Esophagus muscularis mucosa (tissue), 4 donors: ENCODE data around the gene PRKCE. TPM values are rescaled to one million over a fixed set of nuclear protein-coding genes. Genes with fewer than 3 reads are reported as not detected.

Source experiments
- DNase-seq: peaks from one replicate; pipeline ENCODE4 v3.0.0-alpha.2; 2017; ENCODE audit errors: extremely low spot score
- H3K27ac ChIP-seq, 4 donors: fragments of 200-600 bp; sonication (generic); replicated peaks in 1 of 4; 1 replicate in 3 of 4; 2 replicates in 1 of 4; pipeline ENCODE4 v1.5.1; 2016 to 2019; ENCODE audit warnings: mild to moderate bottlenecking in 1 of 4
- H3K27me3 ChIP-seq, 4 donors: fragments of 200-600 bp; sonication (generic); one replicate each; pipeline versions ENCODE4 v1.5.1 to v1.6.0; 2016 to 2019
- H3K36me3 ChIP-seq, 4 donors: fragments of 200-600 bp; sonication (generic); one replicate each; pipeline ENCODE4 v1.5.1; 2016 to 2019
- H3K4me1 ChIP-seq, 4 donors: fragments of 200-600 bp; sonication (generic); one replicate each; pipeline ENCODE4 v1.5.1; 2016 to 2019
- H3K4me3 ChIP-seq, 4 donors: fragments of 200-600 bp; sonication (generic); 1 replicate in 2 of 4; 2 replicates in 2 of 4; pipeline ENCODE4 v1.5.1; 2016 to 2019; ENCODE audit warnings: mild to moderate bottlenecking in 4 of 4, moderate library complexity in 1 of 4
- H3K9me3 ChIP-seq, 4 donors: fragments of 200-600 bp; sonication (generic); 1 replicate in 3 of 4; 2 replicates in 1 of 4; pipeline ENCODE4 v1.5.1; 2016 to 2019
- CTCF ChIP-seq, 3 experiments: fragments of 200-600 bp in 2 of 3; fragments of 450-650 bp in 1 of 3; sonication (generic) in 2 of 3; IDR thresholded peaks; one replicate each; pipeline ENCODE4 v1.5.1; 2017 to 2019; ENCODE audit warnings: antibody characterized with exemption in 3 of 3, mild to moderate bottlenecking in 2 of 3, moderate library complexity in 1 of 3
- EP300 ChIP-seq: sonication (generic); formaldehyde crosslinking; IDR thresholded peaks from one replicate; pipeline ENCODE4 v1.6.1; 2017; ENCODE audit warnings: antibody characterized with exemption
- POLR2A ChIP-seq: fragments of 450-650 bp; IDR thresholded peaks from one replicate; pipeline ENCODE4 v1.6.1; 2017; ENCODE audit warnings: antibody characterized with exemption, moderate library complexity, mild to moderate bottlenecking, low read depth
- POLR2AphosphoS5 ChIP-seq, 2 donors: sonication (generic); formaldehyde crosslinking; IDR thresholded peaks; one replicate each; pipeline ENCODE4 v1.6.1; 2017; ENCODE audit warnings: antibody characterized with exemption in 2 of 2
- WGBS: methylation state at CpG from one replicate; pipeline ENCODE4 v1.1.5; 2018; 5-methylcytosine and 5-hydroxymethylcytosine counted together
- intact Hi-C: fragments of 100-400 bp; cut with DNase I; formaldehyde crosslinking; loops from one replicate; pipeline ENCODE4 v1.15.1; 2023
- total RNA-seq, 4 donors: library from RNA; depleted of rRNA; stranded (reverse); fragments of >200 nt; gene quantifications; one replicate each; pipeline versions ENCODE4 v1.1.0 to v1.2.1, GENCODE V29; 2016

Gene PRKCE
- total RNA-seq, 4 donors from 2014 or later: 11.6 to 21.1 (median 13.0) TPM

GRCh38 chr2:46136481-46136880, 485.0 kb downstream of the PRKCE start:
- H3K36me3 ChIP-seq: no peaks in the 10 kb centered on the region
- no peak overlapping the region for H3K27ac ChIP-seq
- peaks cover 12 to 32% (median 28%) of the 10 kb centered on the region in 4 donors for H3K4me1 ChIP-seq
- intact Hi-C loops: no loop called here
- WGBS: 91% methylated on average over 5 of the region's 5 CpGs
- no peaks in the 10 kb centered on the region for H3K9me3 ChIP-seq
- TF ChIP-seq POLR2A (no peak), POLR2AphosphoS5 (IDR thresholded peaks at IDR 0.05) (no peak), CTCF (IDR thresholded peaks at IDR 0.05) (no peak), EP300 (no peak)
- no peak for DNase-seq
- no peaks in the 10 kb centered on the region for H3K27me3 ChIP-seq
- H3K4me3 ChIP-seq: no peak overlapping the region

- Histone ChIP-seq H3K4me3 (no peak overlapping the region), H3K27me3 (no peaks in the 10 kb centered on the region), H3K9me3 (no peaks in the 10 kb centered on the region), H3K27ac (no peak overlapping the region), H3K4me1 (peaks cover 12 to 32% (median 28%) of the 10 kb centered on the region in 4 donors), H3K36me3 (no peaks in the 10 kb centered on the region)
- intact Hi-C loops: no loop called here
- TF ChIP-seq POLR2AphosphoS5 (IDR thresholded peaks at IDR 0.05) (no peak), EP300 (no peak), POLR2A (no peak), CTCF (IDR thresholded peaks at IDR 0.05) (no peak)
- 94% methylated on average over 2 of the region's 2 CpGs for WGBS
- DNase-seq: no peak
These were observed 485.5 kb downstream of the PRKCE start for GRCh38 chr2:46136953-46137352.

- no peak for DNase-seq
- intact Hi-C loops: no loop called here
- H3K27me3 ChIP-seq: no peaks in the 10 kb centered on the region
- H3K4me3 ChIP-seq: no peak overlapping the region
- H3K36me3 ChIP-seq: peaks cover 0 to 20% (median 2%) of the 10 kb centered on the region in 4 donors
- peaks cover 0 to 8% (median 3%) of the 10 kb centered on the region in 4 donors for H3K4me1 ChIP-seq
- H3K9me3 ChIP-seq: no peaks in the 10 kb centered on the region
- no peak overlapping the region for H3K27ac ChIP-seq
- 98% methylated on average over 5 of the region's 5 CpGs for WGBS
- TF ChIP-seq EP300: no peak
- no peak for TF ChIP-seq POLR2AphosphoS5 (IDR thresholded peaks at IDR 0.05)
- no peak for TF ChIP-seq CTCF (IDR thresholded peaks at IDR 0.05)
- TF ChIP-seq POLR2A: no peak
These were observed 491.3 kb downstream of the PRKCE start for GRCh38 chr2:46142546-46143428.

GRCh38 chr2:46143429-46144132, 492.1 kb downstream of the PRKCE start:
- no peak overlapping the region for H3K27ac ChIP-seq
- H3K27me3 ChIP-seq: no peaks in the 10 kb centered on the region
- TF ChIP-seq POLR2A (no peak), EP300 (no peak), POLR2AphosphoS5 (IDR thresholded peaks at IDR 0.05) (no peak), CTCF (IDR thresholded peaks at IDR 0.05) (no peak)
- no peak overlapping the region for H3K4me3 ChIP-seq
- 97% methylated on average over 9 of the region's 9 CpGs for WGBS
- intact Hi-C loops: no loop called here
- peaks cover 0 to 8% (median 3%) of the 10 kb centered on the region in 4 donors for H3K4me1 ChIP-seq
- peaks cover 0 to 26% (median 4%) of the 10 kb centered on the region in 4 donors for H3K36me3 ChIP-seq
- no peaks in the 10 kb centered on the region for H3K9me3 ChIP-seq
- DNase-seq: no peak
